HepG2 (cell line): ENCODE data around the gene WFDC5. TPM values are rescaled to one million over a fixed set of nuclear protein-coding genes. Genes with fewer than 3 reads are reported as not detected.
A peak's percentile ranks its signal among the peaks of the same experiment; 100 is the strongest.

Source experiments
- AKAP8 ChIP-seq: sonication (generic); formaldehyde crosslinking; IDR thresholded peaks from 2 replicates; pipeline ENCODE4 v1.5.1; 2020; ENCODE audit warnings: mild to moderate bottlenecking, missing genetic modification reagents
- ARHGAP35 ChIP-seq: sonication (generic); formaldehyde crosslinking; IDR thresholded peaks from 2 replicates; pipeline ENCODE4 v1.9.0; 2022; ENCODE audit warnings: mild to moderate bottlenecking, inconsistent platforms, moderate library complexity, missing genetic modification reagents, borderline replicate concordance
- ATF7-NPFF ChIP-seq: sonication (generic); formaldehyde crosslinking; IDR thresholded peaks from 2 replicates; pipeline ENCODE4 v1.8.1; 2023; ENCODE audit warnings: mild to moderate bottlenecking, low read depth, missing genetic modification reagents, moderate library complexity
- CBX2 ChIP-seq, 2 experiments: fragments of 200-600 bp in 1 of 2; sonication (generic); formaldehyde crosslinking in 1 of 2; IDR thresholded peaks; 2 replicates each; pipeline versions ENCODE4 v1.7.0 to v1.8.1; 2018 to 2022; ENCODE audit warnings: low read depth in 2 of 2, low read length in 1 of 2, mild to moderate bottlenecking in 1 of 2, missing genetic modification reagents in 1 of 2
- CHD2 ChIP-seq: IDR thresholded peaks from 2 replicates; pipeline ENCODE4 v1.6.1; 2011; ENCODE audit warnings: low read depth, low read length, improper control_type of control experiment
- ERF ChIP-seq: IDR thresholded peaks from 2 replicates; pipeline ENCODE4 v1.6.1; 2018; ENCODE audit warnings: missing biosample characterization, missing genetic modification reagents
- HIVEP1 ChIP-seq: sonication (generic); formaldehyde crosslinking; IDR thresholded peaks from 2 replicates; pipeline ENCODE4 v1.4.0; 2020; ENCODE audit warnings: mild to moderate bottlenecking, missing genetic modification reagents
- MXD3 ChIP-seq: IDR thresholded peaks from 2 replicates; pipeline ENCODE4 v1.6.1; 2016; ENCODE audit warnings: mild to moderate bottlenecking, missing biosample characterization, missing genetic modification reagents
- MYC ChIP-seq: sonication (generic); formaldehyde crosslinking; IDR thresholded peaks from 2 replicates; pipeline ENCODE4 v1.9.0; 2021; ENCODE audit warnings: missing genetic modification reagents, borderline replicate concordance
- SALL1 ChIP-seq: sonication (generic); formaldehyde crosslinking; IDR thresholded peaks from 2 replicates; pipeline ENCODE4 v1.8.0; 2022; ENCODE audit warnings: mild to moderate bottlenecking, missing genetic modification reagents
- SIN3B ChIP-seq: fragments of 150-350 bp; IDR thresholded peaks from 2 replicates; pipeline ENCODE4 v1.6.1; 2014; ENCODE audit warnings: low read length
- TBL1XR1 ChIP-seq: fragments of 150-350 bp; IDR thresholded peaks from 2 replicates; pipeline ENCODE4 v1.6.1; 2014; ENCODE audit warnings: borderline replicate concordance, low read length; ENCODE audit not compliant: partially characterized antibody
- YEATS2 ChIP-seq: sonication (generic); formaldehyde crosslinking; IDR thresholded peaks from 2 replicates; pipeline ENCODE4 v1.4.0; 2020; ENCODE audit warnings: missing genetic modification reagents, borderline replicate concordance
- ZFP41 ChIP-seq: sonication (generic); formaldehyde crosslinking; IDR thresholded peaks from 2 replicates; pipeline ENCODE4 v1.4.0; 2020; ENCODE audit warnings: mild to moderate bottlenecking, missing genetic modification reagents, borderline replicate concordance
- ZFP62 ChIP-seq: sonication (generic); formaldehyde crosslinking; IDR thresholded peaks from 2 replicates; pipeline ENCODE4 v1.4.0; 2020; ENCODE audit warnings: missing genetic modification reagents
- ZFY ChIP-seq: sonication (generic); formaldehyde crosslinking; IDR thresholded peaks from 2 replicates; pipeline ENCODE4 v1.4.0; 2020; ENCODE audit warnings: missing genetic modification reagents
- ZHX1 ChIP-seq: sonication (generic); formaldehyde crosslinking; IDR thresholded peaks from 2 replicates; pipeline ENCODE4 v1.8.1; 2022; ENCODE audit warnings: low read depth, mild to moderate bottlenecking, missing genetic modification reagents
- ZNF251 ChIP-seq: sonication (generic); formaldehyde crosslinking; IDR thresholded peaks from 2 replicates; pipeline ENCODE4 v1.9.0; 2021; ENCODE audit warnings: mild to moderate bottlenecking, missing genetic modification reagents
- ZNF281 ChIP-seq: sonication (generic); formaldehyde crosslinking; IDR thresholded peaks from 2 replicates; pipeline ENCODE4 v1.4.0; 2020; ENCODE audit warnings: missing genetic modification reagents, borderline replicate concordance
- ZNF292 ChIP-seq: sonication (generic); formaldehyde crosslinking; IDR thresholded peaks from 2 replicates; pipeline ENCODE4 v1.8.1; 2022; ENCODE audit warnings: mild to moderate bottlenecking, low read depth, missing genetic modification reagents, borderline replicate concordance
- ZNF326 ChIP-seq: sonication (generic); formaldehyde crosslinking; IDR thresholded peaks from 2 replicates; pipeline ENCODE4 v1.4.0; 2020; ENCODE audit warnings: missing genetic modification reagents, borderline replicate concordance
- ZNF350 ChIP-seq: sonication (generic); formaldehyde crosslinking; IDR thresholded peaks from 2 replicates; pipeline ENCODE4 v1.4.0; 2020; ENCODE audit warnings: mild to moderate bottlenecking, low read depth, missing genetic modification reagents, borderline replicate concordance
- ZNF382 ChIP-seq: sonication (generic); formaldehyde crosslinking; IDR thresholded peaks from 2 replicates; pipeline ENCODE4 v1.5.0; 2020; ENCODE audit warnings: missing genetic modification reagents, mild to moderate bottlenecking, borderline replicate concordance
- ZNF569 ChIP-seq: sonication (generic); formaldehyde crosslinking; IDR thresholded peaks from 2 replicates; pipeline ENCODE4 v1.5.0; 2020; ENCODE audit warnings: mild to moderate bottlenecking, missing genetic modification reagents, moderate library complexity, borderline replicate concordance
- ZNF737 ChIP-seq: sonication (generic); formaldehyde crosslinking; IDR thresholded peaks from 2 replicates; pipeline ENCODE4 v1.5.0; 2020; ENCODE audit warnings: missing genetic modification reagents, mild to moderate bottlenecking, borderline replicate concordance
- ZNF839 ChIP-seq: sonication (generic); formaldehyde crosslinking; IDR thresholded peaks from 2 replicates; pipeline ENCODE4 v1.4.0; 2020; ENCODE audit warnings: missing genetic modification reagents, mild to moderate bottlenecking, borderline replicate concordance
- polyA plus RNA-seq, 8 experiments: library from polyadenylated mRNA; depleted of rRNA in 3 of 8; stranded (reverse) in 7 of 8; unstranded in 1 of 8; fragments of >200 nt; fragmentation: Illumina TruSeq in 4 of 8; extraction: Trizol in 4 of 8; gene quantifications; 2 replicates each; pipeline versions ENCODE4 v1.2.1 to v1.2.3, GENCODE V29; 2011 to 2016; ENCODE audit warnings: low read depth in 4 of 8, missing spikeins in 1 of 8, mixed read lengths in 1 of 8; ENCODE audit not compliant: insufficient read depth in 1 of 8
- total RNA-seq, 5 experiments: library from RNA; depleted of rRNA; stranded (reverse); fragments of >200 nt; fragmentation: Illumina TruSeq; extraction: Trizol; gene quantifications; 2 replicates each; pipeline ENCODE4 v1.2.3, GENCODE V29; 2016; ENCODE audit warnings: low read depth in 1 of 5

WFDC5 gene
- total and polyA plus RNA-seq, 2 of the 13 experiments (the other 11 are each of a cell fraction or from before 2014, with no cell fraction given): not detected

- TF ChIP-seq ZFP62 (no peak), ZNF292 (no peak), MYC (no peak), ZNF251 (no peak), ZFY (CRISPR knock-in tag) (no peak), ZNF350 (CRISPR knock-in tag) (no peak; the same call in 1 of the 2 replicates), CBX2 (IDR thresholded peaks at IDR 0.05; ENCODE audit: low read depth, low read length) (no peak), CBX2 (CRISPR knock-in tag; IDR thresholded peaks at IDR 0.05; ENCODE audit: low read depth) (no peak), ZHX1 (no peak), AKAP8 (CRISPR knock-in tag) (no peak), SALL1 (CRISPR knock-in tag) (peak; percentile 87; the same call in 1 of the 2 replicates), ATF7-NPFF (CRISPR knock-in tag) (no peak), MXD3 (no peak), ZNF839 (no peak), TBL1XR1 (no peak), ZFP41 (CRISPR knock-in tag) (no peak), ZNF326 (CRISPR knock-in tag) (no peak), ZNF382 (CRISPR knock-in tag) (no peak), CHD2 (no peak), YEATS2 (CRISPR knock-in tag) (peak; percentile 11; the same call in 1 of the 2 replicates), ARHGAP35 (CRISPR knock-in tag) (no peak), HIVEP1 (CRISPR knock-in tag) (no peak), ZNF569 (no peak), ERF (CRISPR knock-in tag) (peak; percentile 26; the same call in 1 of the 2 replicates), SIN3B (0 out of 2 replicates have a peak, but pooled peaks have one; percentile 16), ZNF737 (no peak), ZNF281 (CRISPR knock-in tag) (peak; percentile 61; the same call in 1 of the 2 replicates)
Observed at GRCh38 chr20:45077559-45077958, 37.4 kb downstream of the WFDC5 start (continued).
